ENCODE data around the gene AGPS. TPM values are rescaled to one million over a fixed set of nuclear protein-coding genes. Genes with fewer than 3 reads are reported as not detected.

Gene AGPS
- total and polyA plus RNA-seq, 10 of the 15 experiments (the other 5 are each of a cell fraction or from before 2014, with no cell fraction given) = 7.9 to 54.2 (median 38.7) TPM

DNA sequence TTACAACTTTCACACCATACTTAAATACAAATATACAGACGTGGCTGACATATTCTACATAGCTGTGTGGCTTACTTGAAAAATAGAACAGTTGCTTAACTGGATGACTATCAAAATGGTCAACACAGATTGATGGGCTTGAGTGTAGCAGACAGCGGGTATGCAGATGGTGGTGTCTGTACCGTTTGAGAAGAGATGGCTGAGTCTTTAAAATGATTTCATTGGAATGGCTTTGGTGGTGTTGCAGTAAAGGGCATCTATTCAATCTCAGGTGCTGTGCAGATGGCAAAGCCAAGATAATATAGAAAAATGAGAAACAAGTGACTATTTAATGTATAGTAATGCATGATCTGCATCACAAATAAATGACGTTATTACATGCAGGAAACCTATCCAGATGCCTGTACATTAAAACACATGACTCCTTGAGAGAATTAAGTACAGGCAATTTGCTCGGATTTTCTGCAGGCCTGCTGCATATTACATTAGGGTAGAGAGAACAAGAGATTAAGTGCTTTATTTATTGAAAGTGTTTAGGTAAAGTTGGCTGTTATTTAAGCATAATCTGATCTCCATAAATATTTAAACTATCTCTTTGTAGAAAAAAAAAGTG lies 68.5 kb downstream of the AGPS start:
- FAIRE-seq (no peak), ATAC-seq (no peak), DNase-seq (ENCODE audit: low read depth, low spot score) (no peak)
- Histone ChIP-seq H3K4me1 (ENCODE audit: control insufficient read depth, insufficient read depth, low read length) (no peaks in the 10 kb centered on the region), H3K79me2 (ENCODE audit: control insufficient read depth, insufficient read depth, low read length) (no peaks in the 10 kb centered on the region), H3K4me2 (ENCODE audit: control insufficient read depth, insufficient read depth) (no peak overlapping the region), H3K9ac (ENCODE audit: control insufficient read depth, insufficient read depth, low read length) (no peak overlapping the region), H3K36me3 (ENCODE audit: control insufficient read depth in 2 of 2, insufficient read depth in 2 of 2, low read length in 1 of 2) (peaks cover 0 to 6% of the 10 kb centered on the region in 2 experiments; a peak in 2 of 4 replicates), H3K9me3 (replicated peaks; ENCODE audit: control insufficient read depth, insufficient read depth, low read length) (no peaks in the 10 kb centered on the region; the same call in 2 of the 3 replicates), H3K27me3 (replicated peaks in 1 of 2; ENCODE audit: control insufficient read depth in 2 of 2, insufficient read depth in 2 of 2, low read length in 1 of 2) (no peaks in the 10 kb centered on the region), H3K4me3 (no peak overlapping the region), H3K27ac (ENCODE audit: control insufficient read depth, insufficient read depth) (no peak overlapping the region), H4K20me1 (ENCODE audit: control insufficient read depth, insufficient read depth) (no peaks in the 10 kb centered on the region), H2AFZ (ENCODE audit: control insufficient read depth, low read depth, low read length) (no peak overlapping the region)
- ChIA-PET RAD21 (ENCODE audit: unreplicated experiment) (no interaction called here), POLR2A (interaction anchor here (0.5 kb wide), 1 partner anchor 104 kb away, joined by 3 read pairs; no protein-coding TSS in a partner anchor), CTCF (interaction anchor here (0.9 to 1.0 kb wide), 2 partner anchors 144 to 306 kb away, joined by 3 read pairs; no protein-coding TSS in a partner anchor), SMC1A (ENCODE audit: uncharacterized antibody, unreplicated experiment) (no interaction called here)
- TF ChIP-seq ZNF274 (IDR thresholded peaks at IDR 0.05; ENCODE audit: insufficient read depth, insufficient read length) (no peak), POLR2AphosphoS5 (IDR thresholded peaks at IDR 0.05; ENCODE audit: low read length) (no peak)
- TF ChIP-seq, protein P1, sequence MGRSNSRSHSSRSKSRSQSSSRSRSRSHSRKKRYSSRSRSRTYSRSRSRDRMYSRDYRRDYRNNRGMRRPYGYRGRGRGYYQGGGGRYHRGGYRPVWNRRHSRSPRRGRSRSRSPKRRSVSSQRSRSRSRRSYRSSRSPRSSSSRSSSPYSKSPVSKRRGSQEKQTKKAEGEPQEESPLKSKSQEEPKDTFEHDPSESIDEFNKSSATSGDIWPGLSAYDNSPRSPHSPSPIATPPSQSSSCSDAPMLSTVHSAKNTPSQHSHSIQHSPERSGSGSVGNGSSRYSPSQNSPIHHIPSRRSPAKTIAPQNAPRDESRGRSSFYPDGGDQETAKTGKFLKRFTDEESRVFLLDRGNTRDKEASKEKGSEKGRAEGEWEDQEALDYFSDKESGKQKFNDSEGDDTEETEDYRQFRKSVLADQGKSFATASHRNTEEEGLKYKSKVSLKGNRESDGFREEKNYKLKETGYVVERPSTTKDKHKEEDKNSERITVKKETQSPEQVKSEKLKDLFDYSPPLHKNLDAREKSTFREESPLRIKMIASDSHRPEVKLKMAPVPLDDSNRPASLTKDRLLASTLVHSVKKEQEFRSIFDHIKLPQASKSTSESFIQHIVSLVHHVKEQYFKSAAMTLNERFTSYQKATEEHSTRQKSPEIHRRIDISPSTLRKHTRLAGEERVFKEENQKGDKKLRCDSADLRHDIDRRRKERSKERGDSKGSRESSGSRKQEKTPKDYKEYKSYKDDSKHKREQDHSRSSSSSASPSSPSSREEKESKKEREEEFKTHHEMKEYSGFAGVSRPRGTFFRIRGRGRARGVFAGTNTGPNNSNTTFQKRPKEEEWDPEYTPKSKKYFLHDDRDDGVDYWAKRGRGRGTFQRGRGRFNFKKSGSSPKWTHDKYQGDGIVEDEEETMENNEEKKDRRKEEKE (IDR thresholded peaks at IDR 0.05) = no peak
- 88% methylated on average over 5 of the region's 5 CpGs for WGBS (ENCODE audit: insufficient coverage, insufficient replicate concordance, low lambda C conversion rate, missing lambda C conversion rate)
- intact Hi-C loops (cut with micrococcal nuclease; ENCODE audit: unreplicated experiment) (no loop called here), in situ Hi-C loops (cut with MboI) (no loop called here)
- BruUV-seq (replicated peaks) = no TSS peak
